ENCODE measurements around the gene BMP8A. TPM values are rescaled to one million over a fixed set of nuclear protein-coding genes. Genes with fewer than 3 reads are reported as not detected.
"Not testable (repeated sequence)": the region's sequence is repeated elsewhere in the genome, so short reads cannot be mapped to it uniquely, and the experiment has no call there.

Gene BMP8A
- polyA plus RNA-seq, 1 donor from 2014 or later = not detected

GRCh38 chr1:39490596-39491145 lies 765 bp upstream of the BMP8A start:
- H3K27ac ChIP-seq (ENCODE audit: low read length) = no peak overlapping the region
- H3K36me3 ChIP-seq (ENCODE audit: insufficient read depth, low read length) = peaks cover 10% of the 10 kb centered on the region
- no peaks in the 10 kb centered on the region for H4K20me1 ChIP-seq (ENCODE audit: insufficient read depth)
- no peak overlapping the region for H3K9ac ChIP-seq (ENCODE audit: low read length)
- no peaks in the 10 kb centered on the region for H3K9me3 ChIP-seq (ENCODE audit: low read length)
- H3K9me2 ChIP-seq (ENCODE audit: insufficient read depth, low read length) = no peaks in the 10 kb centered on the region
- no peak for TF ChIP-seq POLR2AphosphoS5 (IDR thresholded peaks at IDR 0.05)
- no peak for TF ChIP-seq TAF1 (IDR thresholded peaks at IDR 0.05; ENCODE audit: low read depth)
- TF ChIP-seq CTCF (IDR thresholded peaks at IDR 0.05; ENCODE audit: poor library complexity, severe bottlenecking) = no peak
- no peak for TF ChIP-seq REST (IDR thresholded peaks at IDR 0.05; ENCODE audit: borderline replicate concordance)
- no peak for TF ChIP-seq EZH2 (IDR thresholded peaks at IDR 0.05; ENCODE audit: borderline replicate concordance, insufficient read depth, low read length, poor library complexity, severe bottlenecking)
- TF ChIP-seq SMC3 (conservative IDR thresholded peaks at IDR 0.05; ENCODE audit: poor library complexity) = no peak
- TF ChIP-seq EP300 (conservative IDR thresholded peaks at IDR 0.05; ENCODE audit: poor library complexity, severe bottlenecking) = no peak
- no peak for TF ChIP-seq MXI1 (conservative IDR thresholded peaks at IDR 0.05; ENCODE audit: poor library complexity, severe bottlenecking)
- TF ChIP-seq RAD21 (conservative IDR thresholded peaks at IDR 0.05) = no peak
- no peaks in the 10 kb centered on the region for H3K79me2 ChIP-seq (replicated peaks; ENCODE audit: insufficient read depth, low read length)
- H2AFZ ChIP-seq (ENCODE audit: low read depth, low read length) = no peak overlapping the region
- peaks cover 35% of the 10 kb centered on the region for H3K27me3 ChIP-seq (ENCODE audit: insufficient read depth, low read depth, low read length)
- H3K4me3 ChIP-seq (ENCODE audit: low read length) = no peak overlapping the region
- no peak overlapping the region for H3K4me2 ChIP-seq (ENCODE audit: low read length)
- H3F3A ChIP-seq (ENCODE audit: insufficient read depth, low read length, poor library complexity, severe bottlenecking) = no peaks in the 10 kb centered on the region

- H3K4me2 ChIP-seq (ENCODE audit: low read length); H2AFZ ChIP-seq (ENCODE audit: low read depth, low read length); H3K9me2 ChIP-seq (ENCODE audit: insufficient read depth, low read length); H3K9me3 ChIP-seq (ENCODE audit: low read length); H3K9ac ChIP-seq (ENCODE audit: low read length); H3K79me2 ChIP-seq (replicated peaks; ENCODE audit: insufficient read depth, low read length); H3K36me3 ChIP-seq (ENCODE audit: insufficient read depth, low read length); H3F3A ChIP-seq (ENCODE audit: insufficient read depth, low read length, poor library complexity, severe bottlenecking); H4K20me1 ChIP-seq (ENCODE audit: insufficient read depth); H3K4me3 ChIP-seq (ENCODE audit: low read length); H3K27ac ChIP-seq (ENCODE audit: low read length): not testable (repeated sequence)
- H3K27me3 ChIP-seq (ENCODE audit: insufficient read depth, low read depth, low read length) = peaks cover 35% of the 10 kb centered on the region
Observed at GRCh38 chr1:39492118-39493042, 944 bp downstream of the BMP8A start.

GRCh38 chr1:39493043-39493810 lies 1.8 kb downstream of the BMP8A start:
- not testable (repeated sequence) for H2AFZ ChIP-seq (ENCODE audit: low read depth, low read length); H4K20me1 ChIP-seq (ENCODE audit: insufficient read depth); H3F3A ChIP-seq (ENCODE audit: insufficient read depth, low read length, poor library complexity, severe bottlenecking); H3K9me3 ChIP-seq (ENCODE audit: low read length); H3K4me2 ChIP-seq (ENCODE audit: low read length); H3K9ac ChIP-seq (ENCODE audit: low read length); H3K9me2 ChIP-seq (ENCODE audit: insufficient read depth, low read length); H3K27ac ChIP-seq (ENCODE audit: low read length); H3K79me2 ChIP-seq (replicated peaks; ENCODE audit: insufficient read depth, low read length); H3K4me3 ChIP-seq (ENCODE audit: low read length); H3K36me3 ChIP-seq (ENCODE audit: insufficient read depth, low read length)
- H3K27me3 ChIP-seq (ENCODE audit: insufficient read depth, low read depth, low read length) = peaks cover 35% of the 10 kb centered on the region

Data from neural cell (in vitro differentiated cells).